ENCODE measurements around the gene B4GALNT1. TPM values are rescaled to one million over a fixed set of nuclear protein-coding genes. Genes with fewer than 3 reads are reported as not detected.

B4GALNT1 gene
- polyA plus RNA-seq, 1 donor (not counting 4 experiments of a cell fraction or from before 2014, with no cell fraction given) = 0.08 TPM

GRCh38 chr12:57586832-57587429 lies 46.1 kb downstream of the B4GALNT1 start:
- no peak overlapping the region for H3K4me2 ChIP-seq (ENCODE audit: control insufficient read depth, extremely low read depth, insufficient read depth, low read depth, low read length)
- no peak overlapping the region for H3K27ac ChIP-seq (ENCODE audit: control insufficient read depth, insufficient read depth, low read length)
- peaks cover 8% of the 10 kb centered on the region for H3K27me3 ChIP-seq (ENCODE audit: control insufficient read depth, extremely low read depth, insufficient read depth, low read length)
- no peak for TF ChIP-seq EZH2 (IDR thresholded peaks at IDR 0.05; ENCODE audit: low read length)
- no peak for TF ChIP-seq CTCF (optimal IDR thresholded peaks at IDR 0.05 in 1 of 3, IDR thresholded peaks at IDR 0.05 in 1 of 3, conservative IDR thresholded peaks at IDR 0.05 in 1 of 3; ENCODE audit: extremely low read depth in 1 of 3, insufficient read depth in 2 of 3, low read length in 3 of 3)
- no peak for FAIRE-seq
- no peaks in the 10 kb centered on the region for H3K36me3 ChIP-seq (ENCODE audit: control insufficient read depth in 2 of 2, extremely low read depth in 1 of 2, insufficient read depth in 2 of 2, low read length in 2 of 2)
- dilution Hi-C loops (cut with MboI; ENCODE audit: extremely low pct_ligation_motif_present, low sequenced_read_pairs) = loop anchor here (25.0 kb wide), 1 partner anchor 150 kb away; the partner anchor contains the start of genes AGAP2 and TSPAN31
- H4K20me1 ChIP-seq (ENCODE audit: control insufficient read depth, extremely low read depth, insufficient read depth, low read length) = no peaks in the 10 kb centered on the region
- DNase-seq (ENCODE audit: low read depth, low spot score) = no peak
- no peak overlapping the region for H3K4me3 ChIP-seq (ENCODE audit: control insufficient read depth in 2 of 3, extremely low read depth in 1 of 3, insufficient read depth in 2 of 3, low read depth in 1 of 3, low read length in 3 of 3)
- H3K79me2 ChIP-seq (ENCODE audit: control insufficient read depth, insufficient read depth, low read length) = peaks cover 9% of the 10 kb centered on the region
- H3K9ac ChIP-seq (ENCODE audit: control insufficient read depth, extremely low read depth, insufficient read depth, low read length) = no peak overlapping the region
- no peak overlapping the region for H2AFZ ChIP-seq (ENCODE audit: control insufficient read depth, low read length)
- no peaks in the 10 kb centered on the region for H3K9me1 ChIP-seq (ENCODE audit: control insufficient read depth, extremely low read depth, insufficient read depth, low read length)
- H3K4me1 ChIP-seq (ENCODE audit: control insufficient read depth, extremely low read depth, insufficient read depth, low read length) = peaks cover 7% of the 10 kb centered on the region
- H3K9me3 ChIP-seq (ENCODE audit: control insufficient read depth, low read depth, low read length) = no peaks in the 10 kb centered on the region

GRCh38 chr12:57586128-57586527 lies 46.9 kb downstream of the B4GALNT1 start:
- no peak for DNase-seq (ENCODE audit: low read depth, low spot score)

More at GRCh38 chr12:57586128-57586527, 46.9 kb downstream of the B4GALNT1 start:
- Histone ChIP-seq H3K9me1 (ENCODE audit: control insufficient read depth, extremely low read depth, insufficient read depth, low read length) (no peaks in the 10 kb centered on the region), H3K4me3 (ENCODE audit: control insufficient read depth in 2 of 3, extremely low read depth in 1 of 3, insufficient read depth in 2 of 3, low read depth in 1 of 3, low read length in 3 of 3) (no peak overlapping the region), H3K4me2 (ENCODE audit: control insufficient read depth, extremely low read depth, insufficient read depth, low read depth, low read length) (no peak overlapping the region), H2AFZ (ENCODE audit: control insufficient read depth, low read length) (no peak overlapping the region), H3K4me1 (ENCODE audit: control insufficient read depth, extremely low read depth, insufficient read depth, low read length) (peaks cover 5% of the 10 kb centered on the region), H3K27ac (ENCODE audit: control insufficient read depth, insufficient read depth, low read length) (no peak overlapping the region), H3K9ac (ENCODE audit: control insufficient read depth, extremely low read depth, insufficient read depth, low read length) (no peak overlapping the region), H3K27me3 (ENCODE audit: control insufficient read depth, extremely low read depth, insufficient read depth, low read length) (peaks cover 8% of the 10 kb centered on the region), H3K79me2 (ENCODE audit: control insufficient read depth, insufficient read depth, low read length) (peaks cover under 1% of the 10 kb centered on the region), H3K36me3 (ENCODE audit: control insufficient read depth in 2 of 2, extremely low read depth in 1 of 2, insufficient read depth in 2 of 2, low read length in 2 of 2) (no peaks in the 10 kb centered on the region), H3K9me3 (ENCODE audit: control insufficient read depth, low read depth, low read length) (no peaks in the 10 kb centered on the region), H4K20me1 (ENCODE audit: control insufficient read depth, extremely low read depth, insufficient read depth, low read length) (no peaks in the 10 kb centered on the region)
- TF ChIP-seq CTCF (optimal IDR thresholded peaks at IDR 0.05 in 1 of 3, IDR thresholded peaks at IDR 0.05 in 1 of 3, conservative IDR thresholded peaks at IDR 0.05 in 1 of 3; ENCODE audit: extremely low read depth in 1 of 3, insufficient read depth in 2 of 3, low read length in 3 of 3) (no peak), EZH2 (IDR thresholded peaks at IDR 0.05; ENCODE audit: low read length) (no peak)
- dilution Hi-C loops (cut with MboI; ENCODE audit: extremely low pct_ligation_motif_present, low sequenced_read_pairs) = loop anchor here (25.0 kb wide), 1 partner anchor 151 kb away; the partner anchor contains the start of genes AGAP2 and TSPAN31
- FAIRE-seq = no peak

Measured in keratinocyte (primary cell).